Stomach (tissue), 4 donors: Measurements from ENCODE around the gene RGS7.

Source experiments
- CTCF ChIP-seq, 7 experiments: fragments of 450-650 bp in 4 of 7; fragments of 200-600 bp in 3 of 7; sonication (generic) in 3 of 7; IDR thresholded peaks; one replicate each; pipeline ENCODE4 v1.5.1; 2016 to 2019; ENCODE audit warnings: antibody characterized with exemption in 7 of 7, control low read depth in 2 of 7, mild to moderate bottlenecking in 1 of 7
- POLR2A ChIP-seq, 4 donors: fragments of 450-650 bp; IDR thresholded peaks; one replicate each; pipeline ENCODE4 v1.6.1; 2016; ENCODE audit warnings: antibody characterized with exemption in 4 of 4, control low read depth in 2 of 4, mild to moderate bottlenecking in 1 of 4, moderate library complexity in 1 of 4
- POLR2AphosphoS5 ChIP-seq, 3 donors: sonication (generic); formaldehyde crosslinking; IDR thresholded peaks; one replicate each; pipeline ENCODE4 v1.6.1; 2016; ENCODE audit warnings: antibody characterized with exemption in 3 of 3

GRCh38 chr1:241330619-241331327, 26.2 kb downstream of the RGS7 start:
- no peak for TF ChIP-seq POLR2AphosphoS5 (IDR thresholded peaks at IDR 0.05)
- no peak for TF ChIP-seq CTCF (IDR thresholded peaks at IDR 0.05)
- TF ChIP-seq POLR2A (IDR thresholded peaks at IDR 0.05): no peak
